Measurements from ENCODE around the gene MINAR1.

Gene MINAR1

GRCh38 chr15:79463781-79464270 is 31.7 kb downstream of the MINAR1 start:
- no peak for DNase-seq (ENCODE audit: low read depth)
- H3K4me3 ChIP-seq (ENCODE audit: low read length) = no peak overlapping the region
- no peak for TF ChIP-seq CTCF (conservative IDR thresholded peaks at IDR 0.05; ENCODE audit: low read depth, low read length)

- DNase-seq (ENCODE audit: low read depth) = no peak
- TF ChIP-seq CTCF (conservative IDR thresholded peaks at IDR 0.05; ENCODE audit: low read depth, low read length) = no peak
- H3K4me3 ChIP-seq (ENCODE audit: low read length) = no peak overlapping the region
These were observed 34.4 kb downstream of the MINAR1 start for GRCh38 chr15:79466488-79466887.

GRCh38 chr15:79467865-79468586 is 35.9 kb downstream of the MINAR1 start:
- no peak for TF ChIP-seq CTCF (conservative IDR thresholded peaks at IDR 0.05; ENCODE audit: low read depth, low read length)
- H3K4me3 ChIP-seq (ENCODE audit: low read length) = no peak overlapping the region
- DNase-seq (ENCODE audit: low read depth) = no peak

GRCh38 chr15:79472446-79472845 is 40.3 kb downstream of the MINAR1 start:
- no peak overlapping the region for H3K4me3 ChIP-seq (ENCODE audit: low read length)
- no peak for TF ChIP-seq CTCF (conservative IDR thresholded peaks at IDR 0.05; ENCODE audit: low read depth, low read length)

GRCh38 chr15:79474252-79474651 is 42.1 kb downstream of the MINAR1 start:
- peak; percentile 42 for DNase-seq (ENCODE audit: low read depth)
- TF ChIP-seq CTCF (conservative IDR thresholded peaks at IDR 0.05; ENCODE audit: low read depth, low read length) = no peak

More at GRCh38 chr15:79472446-79472845, 40.3 kb downstream of the MINAR1 start:
- no peak for DNase-seq (ENCODE audit: low read depth)

GRCh38 chr15:79475306-79475705 is 43.2 kb downstream of the MINAR1 start:
- no peak for DNase-seq (ENCODE audit: low read depth)
- no peak for TF ChIP-seq CTCF (conservative IDR thresholded peaks at IDR 0.05; ENCODE audit: low read depth, low read length)
- H3K4me3 ChIP-seq (ENCODE audit: low read length) = no peak overlapping the region

More at GRCh38 chr15:79474252-79474651, 42.1 kb downstream of the MINAR1 start:
- no peak overlapping the region for H3K4me3 ChIP-seq (ENCODE audit: low read length)

- no peak overlapping the region for H3K4me3 ChIP-seq (ENCODE audit: low read length)
- no peak for DNase-seq (ENCODE audit: low read depth)
- no peak for TF ChIP-seq CTCF (conservative IDR thresholded peaks at IDR 0.05; ENCODE audit: low read depth, low read length)
These were observed 46.0 kb downstream of the MINAR1 start for GRCh38 chr15:79478108-79478507.

Measured in retinal pigment epithelial cell (primary cell).